NCI-H526 treated with DMSO at 0.1 percent for 48 hours (cell line): ENCODE measurements around the gene ZNF836.

Experiments
- DNase-seq: peaks from one replicate; lab custom pipeline; 2025; lab: John Stamatoyannopoulos, UW

Gene ZNF836

DNA sequence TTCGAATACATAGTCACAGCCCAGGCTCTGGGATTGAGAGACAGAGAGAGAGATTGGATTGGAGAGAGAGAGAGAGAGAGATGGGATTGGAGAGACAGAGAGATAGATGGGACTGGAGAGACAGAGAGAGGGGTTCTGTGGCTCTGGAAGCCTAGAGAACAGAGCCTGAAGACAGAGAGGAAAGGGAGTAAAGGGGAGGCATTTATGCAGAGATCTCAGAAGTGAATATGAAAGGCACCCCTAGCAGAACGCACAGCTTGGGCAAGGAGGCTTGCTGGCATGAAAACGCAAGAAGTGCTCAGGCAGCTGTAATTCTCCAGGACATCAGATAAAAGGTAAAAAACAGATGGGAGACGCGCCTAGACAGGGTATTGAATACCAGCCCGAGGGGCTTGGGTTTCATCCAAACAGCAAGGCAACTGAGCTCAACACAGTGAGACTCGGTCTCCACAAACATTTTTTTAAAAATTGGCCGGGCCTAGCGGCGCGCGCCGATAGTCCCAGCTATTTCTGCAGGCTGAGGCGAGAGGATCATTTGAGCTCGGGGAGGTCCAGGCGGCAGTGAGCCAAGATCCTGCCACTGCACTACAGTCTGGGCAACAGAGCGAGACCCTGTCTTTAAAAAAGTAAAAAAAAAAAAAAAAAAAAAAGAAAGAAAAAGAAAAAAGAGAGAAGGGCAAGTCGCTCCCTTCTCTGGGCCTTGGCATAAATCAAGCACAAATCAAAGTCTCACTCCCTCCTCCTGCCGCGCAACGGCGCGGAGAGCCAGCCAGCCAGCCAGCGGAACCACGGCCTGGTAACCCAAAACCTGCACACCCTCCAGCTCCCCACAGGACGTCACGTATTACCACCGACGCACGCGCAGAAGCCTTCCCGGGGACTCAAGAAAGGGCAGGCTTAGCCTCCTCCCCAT is 17.7 kb upstream of the ZNF836 start:
- no peak for DNase-seq

DNA sequence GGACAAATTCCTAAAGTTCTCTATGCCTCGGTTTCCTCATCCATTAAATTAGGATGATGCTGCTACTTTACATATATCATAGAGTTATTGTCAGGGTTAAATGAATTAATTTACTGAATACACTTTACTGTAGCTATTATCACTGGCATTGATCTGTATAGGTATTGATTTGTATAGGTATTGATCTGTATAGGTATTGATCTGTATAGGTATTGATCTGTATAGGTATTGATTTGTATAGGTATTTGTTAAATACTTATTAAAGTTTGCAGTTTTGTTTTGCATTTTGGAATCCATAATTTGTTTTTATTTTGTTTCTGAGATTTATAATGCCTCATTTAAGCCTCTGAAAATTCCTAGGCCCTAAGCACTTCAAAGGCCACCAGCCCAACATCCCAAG is 16.0 kb upstream of the ZNF836 start:
- no peak for DNase-seq

DNA sequence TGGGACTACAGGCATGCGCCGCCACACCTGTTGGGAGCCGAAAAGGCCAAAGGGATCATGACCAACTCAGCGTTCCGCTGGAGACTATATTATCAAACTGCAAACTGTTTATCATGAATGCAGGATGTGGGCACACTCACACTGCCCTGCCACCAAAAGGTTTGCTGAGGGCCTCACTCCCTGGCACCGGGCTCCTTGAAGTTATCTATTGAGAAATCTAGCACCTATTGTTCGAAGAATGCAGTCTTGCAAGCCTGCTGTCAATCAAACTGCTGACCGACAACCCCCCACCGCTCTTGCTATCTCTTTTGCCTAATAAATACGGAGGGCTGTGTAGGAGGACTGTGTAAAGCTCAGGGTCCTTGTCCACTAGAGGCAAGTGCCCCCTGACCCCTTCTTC is 5.2 kb upstream of the ZNF836 start:
- DNase-seq, result no peak

DNA sequence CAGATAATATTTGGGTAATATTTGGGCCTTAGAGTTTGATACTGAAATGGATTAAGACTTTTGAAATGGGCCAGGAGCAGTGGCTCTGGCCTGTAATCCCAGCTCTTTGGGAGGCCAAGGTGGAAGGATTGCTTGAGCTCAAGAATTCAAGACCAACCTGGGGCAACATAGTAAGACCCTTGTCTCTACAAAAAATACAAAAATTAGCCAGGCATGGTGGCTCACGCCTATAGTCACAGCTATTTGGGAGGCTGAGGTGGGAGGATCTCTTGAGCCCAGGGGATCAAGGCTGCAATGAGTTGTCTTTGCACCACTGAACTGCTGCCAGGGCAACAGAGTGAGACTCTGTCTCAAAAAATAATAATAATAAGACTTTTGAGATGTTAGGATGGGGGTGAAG is 926 bp upstream of the ZNF836 start:
- no peak for DNase-seq

DNA sequence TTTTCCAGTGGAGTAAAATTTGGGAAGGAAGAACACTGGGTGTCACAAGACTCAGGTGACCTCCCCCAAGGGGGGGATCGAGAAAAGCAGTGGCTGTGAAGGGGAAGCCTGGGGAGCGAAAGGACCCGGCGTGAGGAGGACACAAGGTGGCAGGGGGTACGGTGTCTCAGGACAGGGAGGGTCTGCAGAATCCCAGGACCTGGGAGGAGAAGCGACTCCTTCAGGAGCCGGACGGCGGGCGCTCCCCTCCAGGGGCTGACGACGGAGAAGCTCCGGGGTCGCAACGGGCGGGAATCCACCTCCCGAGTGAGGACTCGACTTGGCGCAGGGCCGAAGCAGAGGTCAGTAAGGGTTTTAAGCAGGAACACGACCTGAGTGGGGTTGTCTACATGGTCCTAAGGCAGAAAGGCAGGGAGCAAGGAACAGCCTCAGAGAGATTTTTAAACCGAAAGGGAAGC is 529 bp downstream of the ZNF836 start:
- peak; percentile 44 for DNase-seq

DNA sequence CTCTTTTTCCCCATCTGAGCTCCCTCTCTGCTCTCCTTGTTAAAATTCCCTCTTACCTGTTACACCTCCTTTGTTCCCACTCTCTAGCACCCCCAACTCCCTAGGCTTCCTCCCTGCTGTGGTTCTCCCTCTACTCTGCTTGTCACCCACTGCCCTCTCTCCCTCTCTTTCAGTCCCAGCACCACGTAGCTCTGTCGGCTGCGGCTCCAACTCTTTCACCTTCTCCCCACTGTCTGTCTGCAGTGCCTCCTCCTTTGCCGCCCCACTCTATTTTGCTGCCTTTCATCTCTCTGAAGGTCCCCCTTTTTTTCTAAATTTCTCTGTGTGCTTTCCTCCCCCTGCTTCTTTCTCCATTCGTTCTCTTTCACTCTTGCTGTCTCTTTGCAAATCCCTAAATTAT is 1.1 kb downstream of the ZNF836 start:
- DNase-seq, result no peak

DNA sequence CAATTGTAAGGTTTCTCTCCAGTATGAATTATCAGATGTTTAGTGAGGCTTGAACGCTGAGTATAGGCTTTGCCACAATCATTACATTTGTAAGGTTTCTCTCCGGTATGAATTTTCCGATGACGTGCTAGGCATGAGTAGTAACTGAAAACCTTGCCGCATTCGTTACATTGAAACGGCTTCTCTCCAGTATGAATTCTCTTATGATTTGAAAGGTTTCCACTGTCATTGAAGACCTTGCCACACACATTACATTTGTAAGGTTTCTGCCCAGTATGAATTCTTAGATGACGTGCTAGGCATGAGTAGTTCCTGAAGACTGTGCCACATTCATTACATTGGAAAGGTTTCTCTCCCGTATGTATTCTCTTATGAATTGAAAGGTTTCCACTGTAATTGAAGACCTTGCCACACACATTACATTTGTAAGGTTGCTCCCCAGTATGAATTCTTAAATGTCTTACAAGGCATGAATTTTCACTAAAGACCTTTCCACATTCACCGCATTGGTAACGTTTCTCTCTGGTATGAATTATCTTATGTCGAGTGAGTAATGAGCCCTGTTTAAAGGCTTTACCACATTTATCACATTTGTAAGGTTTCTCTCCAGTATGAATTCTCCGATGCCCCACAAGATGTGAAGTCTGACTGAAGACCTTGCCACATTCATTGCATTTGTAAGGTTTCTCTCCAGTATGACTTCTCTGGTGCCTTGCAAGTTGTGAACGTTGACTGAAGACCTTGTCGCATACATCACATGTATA is 15.6 kb downstream of the ZNF836 start:
- no peak for DNase-seq

DNA sequence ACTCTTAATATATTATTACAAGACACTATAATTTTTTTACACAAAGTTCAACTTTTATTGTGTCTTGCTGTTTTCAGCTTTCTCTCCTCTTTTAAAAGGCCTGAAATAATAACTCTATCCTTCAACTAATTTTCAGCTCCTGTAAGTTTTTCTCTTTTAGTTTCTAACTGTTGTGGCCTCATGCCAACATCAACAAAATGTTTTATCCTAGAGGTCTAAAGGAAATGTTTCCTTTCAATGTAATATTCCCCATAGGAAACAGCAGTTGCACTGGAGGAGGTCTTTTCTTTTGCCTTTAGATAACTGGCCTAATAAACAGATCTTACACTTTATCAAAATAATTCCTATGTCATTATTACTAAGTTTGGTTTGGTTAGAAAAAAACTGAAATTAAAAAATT is 23.2 kb downstream of the ZNF836 start:
- DNase-seq, result no peak

DNA sequence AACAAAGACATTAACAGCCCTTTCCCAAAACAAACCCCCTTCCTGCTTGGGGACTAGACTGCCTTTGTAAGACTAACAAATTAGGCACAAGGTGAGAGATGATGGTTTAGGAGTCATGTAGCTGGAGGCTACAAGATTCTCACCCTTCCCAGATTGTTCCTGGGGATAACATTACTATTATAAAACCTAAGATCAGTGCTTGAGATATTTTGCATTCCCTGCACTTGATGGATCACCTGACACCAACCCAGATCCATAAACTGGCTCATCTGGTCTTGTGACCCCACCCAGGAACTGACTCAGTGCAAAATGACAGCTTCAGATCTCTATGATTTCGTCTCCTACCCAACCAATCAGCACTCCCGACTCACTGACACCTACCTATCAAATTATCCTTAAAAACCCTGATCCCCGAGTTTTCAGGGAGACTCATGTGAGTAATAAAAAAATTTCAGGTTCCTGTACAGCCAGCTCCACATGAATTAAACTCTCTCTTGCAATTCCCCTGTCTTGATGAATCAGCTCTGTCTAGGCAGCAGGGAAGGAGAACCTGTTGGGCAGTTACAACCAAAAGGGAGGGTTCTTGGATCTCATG is 29.3 kb downstream of the ZNF836 start:
- no peak for DNase-seq

DNA sequence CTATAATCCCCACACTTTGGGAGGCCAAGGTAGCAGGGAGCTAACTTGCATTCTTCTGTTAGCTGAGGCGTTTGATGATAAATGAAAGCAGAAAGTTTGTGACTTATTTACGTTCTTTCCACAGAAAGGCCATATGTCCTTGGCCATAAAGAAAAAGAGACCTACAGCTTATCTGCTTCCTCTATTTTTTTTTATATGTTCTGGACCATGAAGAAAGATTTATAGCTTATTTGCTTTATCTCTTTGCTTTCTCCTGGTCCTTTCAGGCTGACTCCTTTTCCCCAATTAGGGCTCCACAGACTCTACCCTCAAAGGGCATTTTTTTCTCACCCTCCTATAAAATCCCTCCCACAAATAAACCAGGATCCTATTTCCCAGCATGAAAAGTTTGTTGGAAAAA is 30.2 kb downstream of the ZNF836 start:
- DNase-seq, result no peak

DNA sequence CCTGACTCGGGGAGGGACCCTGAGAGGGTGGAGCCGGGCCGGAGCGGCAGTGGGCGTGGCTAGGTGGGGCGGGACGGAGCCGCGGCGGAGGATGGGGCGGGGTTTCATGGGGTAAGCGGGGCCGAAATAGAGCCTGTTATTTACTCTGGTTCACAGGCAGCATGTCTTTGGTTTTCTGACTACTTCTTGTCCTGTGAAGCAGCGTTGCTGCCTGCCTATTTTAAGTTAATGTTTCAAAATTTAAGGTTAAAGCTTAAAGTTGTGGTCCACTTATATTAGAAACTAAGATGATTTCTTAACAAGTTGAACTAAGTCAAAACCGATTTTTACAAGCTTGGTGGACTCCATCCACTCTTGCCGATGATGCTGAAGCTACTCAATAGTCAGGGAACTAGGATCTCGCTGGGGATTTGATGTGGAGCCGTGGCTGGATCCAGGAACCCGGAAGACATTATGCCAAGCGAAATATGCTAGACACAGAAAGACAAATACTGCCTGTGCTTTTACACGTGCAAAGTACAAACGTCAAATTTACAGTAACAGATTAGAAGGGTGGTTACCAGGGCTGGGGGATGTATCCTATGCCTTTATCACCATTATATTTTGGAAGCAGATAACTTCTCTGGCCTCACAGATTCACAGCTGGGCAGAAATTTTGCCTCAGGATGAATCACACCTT is 31.2 kb downstream of the ZNF836 start:
- no peak for DNase-seq

DNA sequence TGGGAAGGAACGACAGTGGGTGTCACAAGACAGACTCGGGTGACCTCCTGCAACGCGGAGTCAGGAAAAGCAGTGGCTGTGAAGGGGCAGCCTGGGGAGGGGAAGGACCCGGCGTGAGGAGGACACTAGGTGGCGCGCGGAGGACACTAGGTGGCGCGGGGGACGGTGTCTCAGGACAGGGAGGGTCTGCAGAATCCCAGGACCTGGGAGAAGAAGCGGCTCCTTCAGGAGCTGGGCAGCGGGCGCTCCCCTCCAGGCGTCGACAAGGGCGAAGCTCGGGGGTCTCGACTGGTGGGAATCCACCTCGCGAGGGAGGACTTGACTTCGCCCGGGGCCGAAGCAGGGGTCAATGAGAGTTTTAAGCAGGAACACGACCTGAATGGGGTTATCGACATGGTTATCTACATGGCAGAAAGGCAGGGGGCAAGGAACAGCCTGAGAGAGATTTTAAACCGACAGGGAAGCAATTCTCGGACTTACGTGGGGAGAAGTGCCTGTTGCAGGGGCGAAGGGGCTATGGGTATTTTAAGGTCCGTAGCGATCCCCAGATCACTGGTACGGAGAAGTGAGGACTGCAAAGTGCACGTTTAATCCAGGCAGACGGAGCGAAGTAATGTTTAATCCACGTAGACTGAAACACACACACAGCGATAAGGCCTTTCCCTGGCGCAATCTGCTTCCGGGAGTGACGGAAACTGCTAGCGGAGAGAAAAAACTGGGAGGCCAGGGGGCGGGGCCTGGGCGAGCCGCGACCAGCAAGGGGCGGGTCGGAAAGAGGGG is 32.0 kb downstream of the ZNF836 start, which contains the start of gene ZNF616:
TSS of gene ZNF616 (minus strand) at position 687 of the 780 bp plus-strand sequence. CDS start 9,426 bp downstream, outside the sequence.
- DNase-seq, result peak; percentile 94

DNA sequence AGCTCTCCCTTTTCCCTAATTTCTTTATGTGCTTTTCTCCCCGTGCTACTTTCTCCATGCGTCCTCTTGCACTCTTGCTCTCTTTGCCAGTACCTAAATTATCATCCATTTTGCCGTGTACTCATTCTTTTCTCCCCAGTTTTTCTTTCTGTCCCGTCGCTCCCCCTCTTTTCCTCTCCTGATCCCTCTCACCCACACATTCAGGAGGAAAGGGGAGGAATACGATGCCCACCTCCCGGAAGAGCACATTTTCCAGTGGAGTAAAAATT is 32.5 kb downstream of the ZNF836 start:
- DNase-seq, result no peak

DNA sequence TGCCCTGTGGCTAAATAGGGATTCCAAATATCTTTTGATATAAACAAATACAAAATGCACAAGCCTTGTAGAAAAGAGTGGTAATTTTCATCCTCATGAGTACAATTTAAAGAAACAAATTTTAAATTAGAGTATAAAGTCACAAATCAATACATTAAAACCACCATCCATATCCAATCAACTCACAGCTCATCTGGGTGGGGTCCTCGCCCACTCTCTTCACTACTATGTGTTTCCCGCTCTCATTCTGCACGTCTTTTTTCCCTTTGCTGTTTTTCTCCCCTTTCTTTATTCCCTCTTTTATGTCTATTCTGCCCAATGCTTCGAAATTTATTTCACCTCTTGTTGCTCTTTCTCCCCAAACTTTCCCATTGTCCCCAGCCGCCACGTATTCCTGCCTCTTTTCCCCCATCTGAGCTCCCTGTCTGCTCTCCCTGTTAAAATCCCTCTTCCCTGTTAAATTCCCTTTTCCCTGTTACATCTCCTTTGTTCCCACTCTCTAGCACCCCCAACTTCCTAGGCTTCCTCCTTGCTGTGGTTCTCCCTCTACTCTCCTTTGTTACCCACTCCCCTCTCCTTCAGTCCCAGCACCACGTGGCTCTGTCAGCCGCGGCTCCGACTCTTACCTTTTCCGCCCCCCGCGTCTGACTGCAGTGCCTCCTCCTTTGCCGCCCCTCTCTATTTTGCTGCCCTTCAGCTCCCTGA is 33.0 kb downstream of the ZNF836 start:
- DNase-seq, result peak; percentile 66

DNA sequence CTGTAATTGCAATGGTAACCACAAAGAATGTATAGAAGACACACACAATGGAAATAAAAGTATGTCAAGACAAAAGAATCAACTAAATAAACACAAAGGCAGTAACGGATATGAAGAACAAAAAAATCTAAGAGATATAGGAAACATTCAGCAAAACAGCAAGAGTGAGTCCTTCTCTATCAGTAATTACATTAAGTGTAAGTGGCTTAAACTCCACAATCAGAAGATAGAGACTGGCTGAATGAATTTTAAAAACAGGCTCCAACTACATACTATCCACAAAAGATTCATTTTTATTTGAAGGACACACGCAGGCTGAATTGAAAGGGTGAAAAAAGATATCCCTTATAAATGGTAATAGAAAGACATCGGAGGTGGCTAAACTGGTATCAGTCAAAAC is 51.1 kb downstream of the ZNF836 start:
- no peak for DNase-seq

DNA sequence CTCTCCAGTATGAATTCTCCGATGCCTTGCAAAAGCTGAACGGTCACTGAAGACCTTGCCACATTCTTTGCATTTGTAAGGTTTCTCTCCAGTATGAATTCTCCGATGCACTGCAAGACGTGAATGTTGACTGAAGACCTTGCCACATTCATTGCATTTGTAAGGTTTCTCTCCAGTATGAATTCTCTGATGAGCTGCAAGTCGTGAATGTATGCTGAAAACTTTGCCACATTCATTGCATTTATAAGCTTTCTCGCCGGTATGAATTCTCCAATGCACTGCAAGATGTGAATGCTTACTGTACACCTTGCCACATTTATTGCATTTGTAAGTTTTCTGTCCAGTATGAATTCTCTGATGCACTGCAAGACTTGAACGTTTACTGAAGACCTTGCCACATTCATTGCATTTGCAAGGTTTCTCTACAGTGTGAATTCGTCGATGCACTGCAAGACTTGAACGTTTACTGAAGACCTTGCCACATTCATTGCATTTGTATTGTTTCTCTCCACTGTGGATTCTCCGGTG is 55.8 kb downstream of the ZNF836 start:
- no peak for DNase-seq

DNA sequence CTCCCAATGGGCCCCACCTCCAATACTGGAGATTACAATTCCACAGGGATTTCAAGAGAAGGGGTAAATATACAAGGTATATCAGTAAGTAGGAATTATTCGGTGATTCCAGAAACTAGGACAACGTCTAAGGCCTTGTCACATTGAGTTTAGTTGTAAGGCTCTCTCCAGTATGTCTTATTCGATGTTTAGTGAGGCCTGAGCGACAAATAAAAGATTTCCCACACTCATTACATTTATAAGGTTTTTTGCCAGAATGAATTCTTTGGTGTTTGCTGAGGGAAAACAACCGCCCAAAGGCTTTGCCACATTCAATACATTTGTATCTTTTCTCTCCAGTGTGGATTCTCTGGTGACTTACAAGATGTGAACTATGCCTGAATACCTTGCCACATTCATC is 56.7 kb downstream of the ZNF836 start:
- no peak for DNase-seq

DNA sequence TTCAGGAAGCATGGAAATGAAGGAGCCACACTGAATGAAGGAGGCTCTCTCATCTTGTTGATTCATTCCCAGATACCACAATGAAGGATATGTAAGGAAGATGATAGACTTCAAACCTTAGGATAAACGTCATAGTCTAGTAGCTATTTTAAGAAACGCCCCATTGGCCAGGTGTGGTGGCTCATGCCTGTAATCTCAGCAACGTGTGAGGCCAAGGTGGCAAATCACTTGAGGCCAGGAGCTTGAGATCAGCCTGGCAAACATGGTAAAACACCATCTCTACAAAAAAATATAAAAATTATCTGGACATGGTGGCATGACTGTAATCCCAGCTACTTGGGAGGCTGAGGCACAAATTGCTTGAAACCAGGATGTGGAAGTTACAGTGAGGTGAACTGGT is 58.8 kb downstream of the ZNF836 start:
- DNase-seq, result no peak

DNA sequence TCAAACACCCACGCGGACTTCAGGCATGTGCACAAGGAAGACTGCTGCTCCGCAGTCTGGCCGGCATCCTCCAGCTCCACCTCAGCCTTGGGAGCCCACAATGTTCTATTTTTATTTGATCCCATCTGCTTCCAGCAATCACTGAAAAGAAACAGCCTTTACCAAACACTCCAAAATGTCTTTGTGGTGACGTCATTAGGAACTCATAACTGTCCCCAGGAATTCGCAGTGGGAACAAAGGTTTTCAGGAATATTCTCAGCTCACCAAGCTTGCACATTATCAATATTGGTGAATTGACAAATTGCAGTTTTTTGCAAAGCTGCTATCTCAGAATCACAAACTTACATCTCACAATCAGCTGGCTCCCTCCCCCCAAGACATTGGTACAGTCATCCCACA is 60.6 kb downstream of the ZNF836 start:
- no peak for DNase-seq
